GM23338 (cell line): ENCODE results near the gene NFAT5. TPM values are rescaled to one million over a fixed set of nuclear protein-coding genes. Genes with fewer than 3 reads are reported as not detected.

Experiments
- ATAC-seq: fragments of 200-7000 bp; cut with Tn5 transposase; 3 replicates; pipeline ENCODE4 v1.9.1; 2020
- DNase-seq: peaks from one replicate; pipeline ENCODE4 v3.0.0-alpha.2; 2015; ENCODE audit warnings: low spot score
- H2AFZ ChIP-seq: fragments of 200-600 bp; sonication (generic); 2 replicates; pipeline ENCODE4 v1.8.0; 2016; ENCODE audit warnings: antibody characterized with exemption, mild to moderate bottlenecking, moderate library complexity
- H3F3A ChIP-seq: fragments of 200-600 bp; sonication (generic); replicated peaks from 2 replicates; pipeline ENCODE4 v1.8.0; 2017; ENCODE audit warnings: antibody characterized with exemption, mixed run types, low read depth
- H3K27ac ChIP-seq: fragments of 200-600 bp; sonication (generic); 2 replicates; pipeline ENCODE4 v1.6.1; 2016; ENCODE audit warnings: low read depth
- H3K27me3 ChIP-seq: fragments of 200-600 bp; sonication (generic); 2 replicates; pipeline ENCODE4 v1.8.0; 2016; ENCODE audit warnings: mild to moderate bottlenecking, mixed run types, moderate library complexity; ENCODE audit not compliant: insufficient read depth
- H3K36me3 ChIP-seq: fragments of 200-600 bp; sonication (generic); 2 replicates; pipeline ENCODE4 v1.8.0; 2016; ENCODE audit warnings: mild to moderate bottlenecking; ENCODE audit not compliant: insufficient read depth
- H3K4me1 ChIP-seq: fragments of 200-600 bp; sonication (generic); 2 replicates; pipeline ENCODE4 v1.8.0; 2016; ENCODE audit warnings: mild to moderate bottlenecking, moderate library complexity; ENCODE audit not compliant: insufficient read depth
- H3K4me2 ChIP-seq: fragments of 200-600 bp; sonication (generic); 2 replicates; pipeline ENCODE4 v1.7.1; 2017; ENCODE audit warnings: mixed run types
- H3K4me3 ChIP-seq: fragments of 200-600 bp; sonication (generic); 2 replicates; pipeline ENCODE4 v1.6.1; 2016; ENCODE audit warnings: mixed run types
- H3K79me2 ChIP-seq: fragments of 200-600 bp; sonication (generic); replicated peaks from 2 replicates; pipeline ENCODE4 v1.8.0; 2017; ENCODE audit warnings: mild to moderate bottlenecking; ENCODE audit not compliant: insufficient read depth
- H3K9me2 ChIP-seq: fragments of 200-600 bp; sonication (generic); 2 replicates; pipeline ENCODE4 v1.8.0; 2017; ENCODE audit not compliant: insufficient read depth
- H4K20me1 ChIP-seq: fragments of 200-600 bp; sonication (generic); replicated peaks from 2 replicates; pipeline ENCODE4 v1.8.0; 2017; ENCODE audit warnings: mild to moderate bottlenecking; ENCODE audit not compliant: insufficient read depth
- H3K27ac Mint-ChIP-seq: 2 replicates; pipeline ENCODE4 v1.8.0; 2020; ENCODE audit warnings: inconsistent platforms, mild to moderate bottlenecking, moderate library complexity, mixed read lengths
- H3K27me3 Mint-ChIP-seq: 3 replicates; pipeline ENCODE4 v1.8.0; 2022; ENCODE audit warnings: low read depth, mild to moderate bottlenecking, moderate library complexity, mixed read lengths, inconsistent platforms; ENCODE audit not compliant: insufficient read depth, poor library complexity
- H3K36me3 Mint-ChIP-seq: 3 replicates; pipeline ENCODE4 v1.8.0; 2021; ENCODE audit warnings: low read depth, mild to moderate bottlenecking, inconsistent platforms, moderate library complexity, mixed read lengths
- H3K4me1 Mint-ChIP-seq: 3 replicates; pipeline ENCODE4 v1.8.0; 2020; ENCODE audit warnings: mild to moderate bottlenecking, inconsistent platforms, mixed read lengths
- H3K4me3 Mint-ChIP-seq: 3 replicates; pipeline ENCODE4 v1.8.0; 2021; ENCODE audit warnings: moderate library complexity, mild to moderate bottlenecking, inconsistent platforms, mixed read lengths
- H3K9me3 Mint-ChIP-seq: 3 replicates; pipeline ENCODE4 v1.8.0; 2020; ENCODE audit warnings: moderate library complexity, mild to moderate bottlenecking, inconsistent platforms, mixed read lengths
- CREB1 ChIP-seq: fragments of 250-450 bp; sonication (Bioruptor Pico); IDR thresholded peaks from 2 replicates; pipeline ENCODE4 v1.5.0; 2020; ENCODE audit warnings: low read depth, mild to moderate bottlenecking, moderate library complexity
- CTCF ChIP-seq, 2 experiments: fragments of 200-600 bp in 1 of 2; sonication (generic) in 1 of 2; conservative IDR thresholded peaks; 2 replicates each; pipeline versions ENCODE4 v1.5.1 to v1.6.1; 2016 to 2017; ENCODE audit warnings: antibody characterized with exemption in 2 of 2, low read depth in 2 of 2, mild to moderate bottlenecking in 2 of 2, moderate library complexity in 1 of 2
- EZH2 ChIP-seq: fragments of 200-600 bp; sonication (generic); IDR thresholded peaks from one replicate; pipeline ENCODE4 v1.8.0; 2017; ENCODE audit warnings: antibody characterized with exemption, mild to moderate bottlenecking, low read depth; ENCODE audit not compliant: unreplicated experiment
- EZH2phosphoT487 ChIP-seq: fragments of 200-600 bp; sonication (generic); IDR thresholded peaks from one replicate; pipeline ENCODE4 v1.8.1; 2018; ENCODE audit warnings: antibody characterized with exemption; ENCODE audit not compliant: unreplicated experiment
- JUNB ChIP-seq: IDR thresholded peaks from one replicate; pipeline ENCODE4 v1.6.1; 2016; ENCODE audit warnings: antibody characterized with exemption; ENCODE audit not compliant: unreplicated experiment
- NANOG ChIP-seq: IDR thresholded peaks from 2 replicates; pipeline ENCODE4 v1.6.1; 2016; ENCODE audit warnings: antibody characterized with exemption, borderline replicate concordance
- REST ChIP-seq: IDR thresholded peaks from one replicate; pipeline ENCODE4 v1.6.1; 2018; ENCODE audit warnings: antibody characterized with exemption; ENCODE audit not compliant: unreplicated experiment
- ZNF331 ChIP-seq: fragments of 250-450 bp; sonication (Bioruptor Pico); IDR thresholded peaks from 2 replicates; pipeline ENCODE4 v1.5.0; 2020; ENCODE audit warnings: low read depth, mild to moderate bottlenecking, moderate library complexity
- polyA plus RNA-seq: library from polyadenylated mRNA; unstranded; fragments of >200 nt; fragmentation: Nextera tagmentation; extraction: Ambion mirVana; gene quantifications from 2 replicates; pipeline ENCODE4 v1.2.1, GENCODE V29; 2016
- total RNA-seq: library from RNA; depleted of rRNA; stranded (reverse); fragments of >200 nt; shearing (Covaris generic); gene quantifications from 2 replicates; pipeline ENCODE4 v1.2.3, GENCODE V29; 2014

NFAT5 gene
- total and polyA plus RNA-seq, 2 experiments from 2014 or later, result 10.6 to 27.0 TPM

GRCh38 chr16:69724981-69725479 lies 159.3 kb downstream of the NFAT5 start:
- Mint-ChIP-seq H3K4me1 (peaks cover 34% of the 10 kb centered on the region), H3K36me3 (no peaks in the 10 kb centered on the region; the same call in 2 of the 3 replicates), H3K9me3 (no peaks in the 10 kb centered on the region), H3K4me3 (peak overlapping the region; percentile 83), H3K27ac (peak overlapping the region; percentile 11; the same call in 1 of the 2 replicates), H3K27me3 (peaks cover 23% of the 10 kb centered on the region)
- no peak for ATAC-seq
- peaks cover 38% of the 10 kb centered on the region for H3K79me2 ChIP-seq
- no peaks in the 10 kb centered on the region for H4K20me1 ChIP-seq
- H3K36me3 ChIP-seq, result no peaks in the 10 kb centered on the region; the same call in 1 of the 2 replicates
- H3K4me2 ChIP-seq, result peak overlapping the region; percentile 96
- 0 out of 2 replicates have a peak overlapping the region, but pooled peaks have one; percentile 39 for H2AFZ ChIP-seq
- TF ChIP-seq ZNF331 (CRISPR knock-in tag), result no peak
- no peak for TF ChIP-seq CREB1 (CRISPR knock-in tag)
- no peak for TF ChIP-seq EZH2
- no peak for TF ChIP-seq EZH2phosphoT487
- TF ChIP-seq REST, result no peak
- no peak for TF ChIP-seq JUNB
- TF ChIP-seq NANOG, result no peak
- TF ChIP-seq CTCF (conservative IDR thresholded peaks at IDR 0.05; ENCODE audit: low read depth in 2 of 2), result no peak
- H3F3A ChIP-seq, result peaks cover 28% of the 10 kb centered on the region; the same call in 1 of the 2 replicates
- peak; percentile 12 for DNase-seq
- H3K27me3 ChIP-seq, result no peaks in the 10 kb centered on the region
- H3K9me2 ChIP-seq, result no peaks in the 10 kb centered on the region
- H3K4me1 ChIP-seq, result peaks cover 32% of the 10 kb centered on the region
- H3K4me3 ChIP-seq, result peak overlapping the region; percentile 62
- H3K27ac ChIP-seq, result peak overlapping the region; percentile 99; the same call in 1 of the 2 replicates
